HCT116 (cell line): ENCODE data around the gene GOSR1. TPM values are rescaled to one million over a fixed set of nuclear protein-coding genes. Genes with fewer than 3 reads are reported as not detected.

ENCODE experiments used
- ATAC-seq: fragments of 200-7000 bp; cut with Tn5 transposase; 2 replicates; pipeline ENCODE4 v1.9.1; 2020; ENCODE audit warnings: mild to moderate bottlenecking, moderate library complexity
- BruUV-seq: library from RNA; stranded (reverse); fragments of 400-500 nt; replicated peaks from 2 replicates; lab custom pipeline; 2021; lab: Mats Ljungman, UMichigan
- CTCF ChIA-PET: fragments of 300-600 bp; sonication (Branson Sonifier 250); formaldehyde crosslinking; loops from one replicate; lab custom pipeline; 2021; ENCODE audit warnings: antibody characterized with exemption; lab: Charles Lee
- POLR2A ChIA-PET: fragments of 300-600, 350-600 bp; sonication (Branson Sonifier 250); formaldehyde crosslinking; loops from one replicate; lab custom pipeline; 2021; ENCODE audit warnings: antibody characterized with exemption; lab: Charles Lee
- RAD21 ChIA-PET, 2 experiments: fragments of 300-600 bp; sonication (Branson Sonifier 250); formaldehyde crosslinking; loops; one replicate each; lab custom pipeline; 2023; ENCODE audit warnings: low total read pairs in 2 of 2; ENCODE audit not compliant: uncharacterized antibody in 2 of 2, unreplicated experiment in 2 of 2, low non-redundant PET in 1 of 2; lab: Charles Lee
- DNase-seq: peaks from one replicate; pipeline ENCODE4 v3.0.0-alpha.2; 2010; ENCODE audit warnings: low read depth, low spot score
- H2AFZ ChIP-seq: fragments of 200-600 bp; shearing (Covaris generic), sonication (generic); 2 replicates; pipeline ENCODE4 v1.6.1; 2017; ENCODE audit warnings: low read depth, mixed run types, mixed read lengths, antibody characterized with exemption, low read length; ENCODE audit not compliant: poor library complexity, severe bottlenecking
- H3K27ac ChIP-seq: 2 replicates; pipeline ENCODE4 v1.5.1; 2012; ENCODE audit warnings: low read depth, low read length
- H3K27me3 ChIP-seq: fragments of 200-600 bp; sonication (generic); 2 replicates; pipeline ENCODE4 v1.6.1; 2016; ENCODE audit warnings: mixed run types, low read length, mixed read lengths; ENCODE audit not compliant: insufficient read depth
- H3K36me3 ChIP-seq, 2 experiments: fragments of 200-500 bp in 1 of 2; fragments of 200-600 bp in 1 of 2; sonication (Bioruptor generic) in 1 of 2; sonication (generic) in 1 of 2; 2 replicates each; pipeline versions ENCODE4 v1.5.1 to v1.6.1; 2014 to 2016; ENCODE audit warnings: low read length in 2 of 2, inconsistent platforms in 1 of 2, mixed read lengths in 1 of 2, mixed run types in 1 of 2; ENCODE audit not compliant: insufficient read depth in 2 of 2, control insufficient read depth in 1 of 2
- H3K4me1 ChIP-seq, 2 experiments: fragments of 200-600 bp in 1 of 2; sonication (generic) in 1 of 2; 2 replicates each; pipeline versions ENCODE4 v1.5.1 to v1.6.1; 2012 to 2017; ENCODE audit warnings: low read length in 2 of 2, inconsistent platforms in 1 of 2, mild to moderate bottlenecking in 1 of 2, mixed read lengths in 1 of 2, mixed run types in 1 of 2, moderate library complexity in 1 of 2; ENCODE audit not compliant: insufficient read depth in 2 of 2, control insufficient read depth in 1 of 2
- H3K4me2 ChIP-seq: fragments of 200-600 bp; sonication (generic); 2 replicates; pipeline ENCODE4 v1.6.1; 2017; ENCODE audit warnings: mixed run types, low read length, mixed read lengths
- H3K4me3 ChIP-seq, 2 experiments: fragments of 200-600 bp in 1 of 2; sonication (generic) in 1 of 2; replicated peaks in 1 of 2; 2 replicates each; pipeline ENCODE4 v1.5.1; 2011 to 2016; ENCODE audit warnings: low read length in 2 of 2, control low read depth in 1 of 2, low read depth in 1 of 2, mild to moderate bottlenecking in 1 of 2, mixed read lengths in 1 of 2, mixed run types in 1 of 2
- H3K79me2 ChIP-seq: fragments of 200-600 bp; sonication (generic); 2 replicates; pipeline ENCODE4 v1.6.1; 2017; ENCODE audit warnings: mild to moderate bottlenecking, mixed run types, low read length, moderate library complexity, mixed read lengths; ENCODE audit not compliant: insufficient read depth
- H3K9ac ChIP-seq: fragments of 200-600 bp; sonication (generic); 2 replicates; pipeline ENCODE4 v1.6.1; 2016; ENCODE audit warnings: low read length, mixed read lengths
- H3K9me2 ChIP-seq: fragments of 200-600 bp; sonication (generic), shearing (Covaris generic); 2 replicates; pipeline ENCODE4 v1.6.1; 2017; ENCODE audit warnings: mixed run types, mild to moderate bottlenecking, moderate library complexity; ENCODE audit not compliant: insufficient read depth
- H3K9me3 ChIP-seq, 2 experiments: fragments of 200-500 bp in 1 of 2; fragments of 200-600 bp in 1 of 2; sonication (Bioruptor generic) in 1 of 2; sonication (generic) in 1 of 2; 2 replicates each; pipeline ENCODE4 v1.6.1; 2014 to 2017; ENCODE audit warnings: low read length in 2 of 2, mixed read lengths in 2 of 2, inconsistent platforms in 1 of 2, low read depth in 1 of 2, mild to moderate bottlenecking in 1 of 2, mixed run types in 1 of 2, moderate library complexity in 1 of 2; ENCODE audit not compliant: control insufficient read depth in 1 of 2, insufficient read depth in 1 of 2
- H4K20me1 ChIP-seq: fragments of 200-600 bp; sonication (generic), shearing (Covaris generic); 2 replicates; pipeline ENCODE4 v1.6.1; 2017; ENCODE audit warnings: mixed run types, mild to moderate bottlenecking, moderate library complexity; ENCODE audit not compliant: insufficient read depth
- ATF3 ChIP-seq: IDR thresholded peaks from 2 replicates; pipeline ENCODE4 v1.6.1; 2012
- CBX3 ChIP-seq: IDR thresholded peaks from 2 replicates; pipeline ENCODE4 v1.6.1; 2012; ENCODE audit warnings: low read depth
- CEBPB ChIP-seq: IDR thresholded peaks from 2 replicates; pipeline ENCODE4 v1.6.1; 2012; ENCODE audit warnings: low read depth
- EGR1 ChIP-seq: IDR thresholded peaks from 2 replicates; pipeline ENCODE4 v1.6.1; 2012; ENCODE audit warnings: low read depth
- ELF1 ChIP-seq: IDR thresholded peaks from 2 replicates; pipeline ENCODE4 v1.6.1; 2012; ENCODE audit warnings: low read depth, borderline replicate concordance
- EZH2 ChIP-seq: fragments of 200-600 bp; sonication (generic); IDR thresholded peaks from 2 replicates; pipeline ENCODE4 v1.6.1; 2017; ENCODE audit warnings: antibody characterized with exemption, mixed run types
- EZH2phosphoT487 ChIP-seq: fragments of 200-600 bp; IDR thresholded peaks from 2 replicates; pipeline ENCODE4 v1.6.1; 2018; ENCODE audit warnings: antibody characterized with exemption, borderline replicate concordance
- FOSL1 ChIP-seq: IDR thresholded peaks from 2 replicates; pipeline ENCODE4 v1.6.1; 2012; ENCODE audit warnings: low read depth
- MAX ChIP-seq: IDR thresholded peaks from 2 replicates; pipeline ENCODE4 v1.6.1; 2012
- POLR2A ChIP-seq: IDR thresholded peaks from 2 replicates; pipeline ENCODE4 v1.7.0; 2011; ENCODE audit warnings: borderline replicate concordance; ENCODE audit not compliant: insufficient read depth, insufficient read length; ENCODE audit errors: extremely low read depth
- POLR2AphosphoS5 ChIP-seq: IDR thresholded peaks from 2 replicates; pipeline ENCODE4 v1.6.1; 2011; ENCODE audit warnings: mild to moderate bottlenecking, low read depth, low read length, moderate library complexity
- RAD21 ChIP-seq: IDR thresholded peaks from 2 replicates; pipeline ENCODE4 v1.6.1; 2012; ENCODE audit warnings: low read depth, mild to moderate bottlenecking
- REST ChIP-seq: IDR thresholded peaks from 2 replicates; pipeline ENCODE4 v1.6.1; 2012; ENCODE audit warnings: low read depth
- SP1 ChIP-seq: IDR thresholded peaks from 2 replicates; pipeline ENCODE4 v1.6.1; 2012; ENCODE audit warnings: low read depth
- TCF7L2 ChIP-seq: IDR thresholded peaks from 2 replicates; pipeline ENCODE4 v1.7.0; 2011; ENCODE audit warnings: borderline replicate concordance, inconsistent platforms; ENCODE audit not compliant: insufficient read depth, insufficient read length; ENCODE audit errors: extremely low read depth
- YY1 ChIP-seq: IDR thresholded peaks from 2 replicates; pipeline ENCODE4 v1.6.1; 2011; ENCODE audit warnings: low read length, low read depth, moderate library complexity, mild to moderate bottlenecking; ENCODE audit not compliant: insufficient replicate concordance; ENCODE audit errors: extremely low read depth
- ZFX ChIP-seq: fragments of 450-650 bp; IDR thresholded peaks from 2 replicates; pipeline ENCODE4 v1.6.1; 2017
- ZNF274 ChIP-seq: fragments of 200-500 bp; sonication (Bioruptor generic); IDR thresholded peaks from 2 replicates; pipeline ENCODE4 v1.6.1; 2014; ENCODE audit warnings: mild to moderate bottlenecking, low read depth, low read length, inconsistent platforms
- intact Hi-C: fragments of 100-400 bp; cut with micrococcal nuclease; formaldehyde crosslinking; loops from 2 replicates; pipeline ENCODE4 v1.10.0; 2022
- total RNA-seq: library from RNA; stranded (reverse); gene quantifications from one replicate; pipeline ENCODE4 v1.2.1, GENCODE V29; 2021; ENCODE audit not compliant: unreplicated experiment

GOSR1 gene
- total RNA-seq, 1 experiment from 2014 or later = 48.8 TPM

GRCh38 chr17:30519707-30520106, 42.5 kb downstream of the GOSR1 start:
- Histone ChIP-seq H3K9me2 (no peaks in the 10 kb centered on the region), H3K79me2 (no peaks in the 10 kb centered on the region), H3K36me3 (peaks cover 4 to 14% of the 10 kb centered on the region in 2 experiments; a peak in 1 of 4 replicates), H3K4me1 (no peaks in the 10 kb centered on the region), H3K4me3 (no peak overlapping the region), H3K27me3 (no peaks in the 10 kb centered on the region), H3K9ac (no peak overlapping the region), H3K27ac (no peak overlapping the region), H4K20me1 (no peaks in the 10 kb centered on the region)
- ATAC-seq = no peak
- POLR2A ChIA-PET = no interaction called here
- BruUV-seq = no TSS peak
- intact Hi-C loops = no loop called here
- no peak for TF ChIP-seq YY1
- no peak for TF ChIP-seq CBX3
- TF ChIP-seq RAD21 = no peak
- no peak for TF ChIP-seq ATF3
- no peak for TF ChIP-seq MAX
- TF ChIP-seq EZH2phosphoT487 = no peak
- TF ChIP-seq POLR2A = no peak
- TF ChIP-seq, all 23 proteins: peak for 0
- H3K9me3 ChIP-seq = no peaks in the 10 kb centered on the region
- no peak overlapping the region for H3K4me2 ChIP-seq
- ChIA-PET CTCF (no interaction called here), RAD21 (no interaction called here)
- H2AFZ ChIP-seq = no peak overlapping the region
- no peak for DNase-seq

- RAD21 ChIA-PET = no interaction called here
- Histone ChIP-seq H3K4me3 (no peak overlapping the region), H3K9ac (no peak overlapping the region), H3K27me3 (no peaks in the 10 kb centered on the region), H3K4me2 (no peak overlapping the region), H3K9me3 (no peaks in the 10 kb centered on the region), H3K79me2 (no peaks in the 10 kb centered on the region), H3K27ac (no peak overlapping the region), H4K20me1 (no peaks in the 10 kb centered on the region), H2AFZ (no peak overlapping the region), H3K36me3 (peaks cover 4 to 14% of the 10 kb centered on the region in 2 experiments; a peak in 1 of 4 replicates), H3K4me1 (no peaks in the 10 kb centered on the region), H3K9me2 (no peaks in the 10 kb centered on the region)
- intact Hi-C loops = no loop called here
- POLR2A ChIA-PET = no interaction called here
- no peak for ATAC-seq
- CTCF ChIA-PET = no interaction called here
- no TSS peak for BruUV-seq
- DNase-seq = no peak
- TF ChIP-seq ATF3 (no peak), POLR2A (no peak), RAD21 (no peak), EZH2phosphoT487 (no peak), ZFX (no peak), ZNF274 (no peak), EZH2 (no peak), SP1 (no peak), ELF1 (no peak), REST (no peak), FOSL1 (no peak), CEBPB (no peak), CBX3 (no peak), TCF7L2 (no peak), EGR1 (no peak), POLR2AphosphoS5 (no peak)
Observed at GRCh38 chr17:30520436-30520835, 43.2 kb downstream of the GOSR1 start.
